HCEC 1CT (cell line): ENCODE results near the gene ANO2.
"Not testable (repeated sequence)": the region's sequence is repeated elsewhere in the genome, so short reads cannot be mapped to it uniquely, and the experiment has no call there.

Experiments
- DNase-seq: peaks from one replicate; pipeline ENCODE4 v3.0.0-alpha.2; 2017

The ANO2 gene

DNA sequence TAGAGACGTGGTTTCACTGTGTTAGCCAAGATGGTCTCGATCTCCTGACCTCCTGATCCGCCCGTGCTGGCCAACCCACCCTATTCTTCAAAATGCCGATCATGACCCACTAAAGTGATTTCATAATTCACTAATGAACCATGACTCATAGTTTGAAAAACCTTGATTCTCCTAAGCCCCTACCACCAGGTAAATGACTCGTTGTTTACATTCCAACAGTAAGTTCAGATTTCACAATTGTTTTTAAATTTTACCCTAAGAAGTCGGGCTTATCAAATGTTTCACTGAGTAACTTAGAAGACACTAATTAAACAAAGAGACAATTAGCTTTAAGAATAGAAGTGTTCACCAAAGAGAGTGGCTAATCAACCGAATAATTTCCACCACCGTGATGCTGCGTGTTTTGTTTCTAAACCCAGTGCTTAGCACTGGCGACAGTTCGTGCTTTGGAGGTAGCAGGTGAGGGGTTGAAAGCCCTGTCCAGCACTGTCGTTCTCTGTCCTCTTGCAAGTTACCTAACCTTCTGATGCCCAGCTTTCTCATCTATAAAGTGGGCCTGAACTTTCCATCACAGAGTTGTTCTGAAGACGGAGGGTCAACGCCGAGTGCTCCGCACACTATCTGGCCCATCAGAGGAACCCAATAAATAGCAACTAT lies 376.6 kb downstream of the ANO2 start:
- no peak for DNase-seq

DNA sequence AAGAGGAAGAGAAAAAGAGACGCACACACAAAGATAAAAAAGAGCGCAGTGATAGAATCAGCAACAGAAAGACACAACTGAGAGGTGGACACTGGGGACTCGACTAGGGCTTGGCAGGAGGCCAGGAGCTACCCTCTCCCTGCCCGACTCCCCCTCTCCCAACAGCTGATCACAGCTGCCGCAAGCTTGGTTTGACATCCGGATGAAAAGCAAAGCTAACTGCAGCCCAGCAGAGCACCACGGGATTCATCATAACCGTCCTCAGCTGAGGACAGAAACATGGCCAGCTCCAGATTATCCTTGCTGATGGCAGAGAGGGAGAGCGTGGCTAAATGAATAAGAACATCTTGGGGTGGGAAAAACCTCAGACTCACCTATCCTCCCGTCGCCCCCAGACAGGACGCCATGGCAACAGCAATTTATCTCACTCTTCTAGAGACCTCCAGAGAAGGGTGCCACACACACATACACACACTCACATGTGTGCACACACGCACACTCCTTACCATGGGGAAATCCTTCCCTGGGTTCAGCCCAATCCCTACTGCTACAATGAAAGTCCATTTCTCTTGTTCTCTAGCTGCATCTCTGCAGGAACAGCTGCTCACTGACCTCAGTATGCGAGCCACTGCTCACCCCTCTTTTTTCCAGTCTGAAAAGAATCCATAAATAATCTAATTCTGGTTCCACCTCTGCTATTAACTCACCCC lies 377.9 kb downstream of the ANO2 start:
- DNase-seq = no peak

DNA sequence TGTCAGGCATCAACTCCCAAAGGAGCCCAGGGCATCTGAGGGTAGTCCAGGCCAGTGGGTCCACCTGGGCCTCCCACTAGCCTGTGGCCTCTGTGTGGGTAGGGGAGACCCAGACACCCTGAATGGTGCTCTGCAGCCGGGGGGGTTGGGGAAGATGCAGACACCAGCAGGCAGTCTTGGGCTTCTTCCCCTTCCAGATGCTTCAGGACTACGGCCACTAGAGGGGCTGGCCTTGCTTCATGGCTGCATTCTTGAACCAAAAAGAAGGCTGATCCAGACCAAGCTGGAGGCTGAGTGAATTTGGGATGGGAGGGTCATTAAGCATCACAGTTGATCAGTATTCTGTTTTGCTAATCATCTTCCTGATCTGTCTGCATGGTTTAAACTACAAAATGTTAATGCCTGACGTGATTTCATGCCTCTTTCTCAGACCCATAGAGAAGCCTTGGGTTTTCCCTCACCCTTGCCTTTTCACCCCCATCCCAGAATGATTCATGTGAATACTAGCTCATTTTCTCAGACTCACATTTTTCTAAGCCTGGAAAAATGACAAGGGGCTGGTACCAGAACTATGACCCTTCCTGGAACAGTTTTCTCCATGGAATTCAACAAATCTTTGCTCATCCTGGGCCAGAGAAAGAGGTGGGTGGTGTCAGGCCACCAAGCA lies 379.0 kb downstream of the ANO2 start:
- DNase-seq = no peak

DNA sequence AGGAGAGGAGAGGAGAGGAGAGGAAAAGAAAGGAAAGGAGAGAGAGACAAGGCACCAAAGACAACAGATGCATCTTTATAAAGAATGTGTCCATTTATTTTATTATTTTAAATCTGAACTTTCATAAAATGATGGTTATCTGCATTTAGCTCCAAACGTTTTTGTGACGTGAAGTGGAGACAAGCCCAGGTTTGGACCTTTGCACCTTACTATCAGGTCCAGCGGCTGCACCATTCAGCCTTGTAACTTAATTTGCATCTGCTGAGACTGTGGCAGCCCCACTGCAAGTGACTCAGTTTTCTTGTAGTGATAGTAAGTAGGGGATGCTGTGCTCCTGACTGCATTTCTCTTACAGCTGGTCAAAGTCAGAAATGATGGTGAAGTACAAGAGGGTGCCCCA lies 382.5 kb downstream of the ANO2 start:
- DNase-seq = no peak

DNA sequence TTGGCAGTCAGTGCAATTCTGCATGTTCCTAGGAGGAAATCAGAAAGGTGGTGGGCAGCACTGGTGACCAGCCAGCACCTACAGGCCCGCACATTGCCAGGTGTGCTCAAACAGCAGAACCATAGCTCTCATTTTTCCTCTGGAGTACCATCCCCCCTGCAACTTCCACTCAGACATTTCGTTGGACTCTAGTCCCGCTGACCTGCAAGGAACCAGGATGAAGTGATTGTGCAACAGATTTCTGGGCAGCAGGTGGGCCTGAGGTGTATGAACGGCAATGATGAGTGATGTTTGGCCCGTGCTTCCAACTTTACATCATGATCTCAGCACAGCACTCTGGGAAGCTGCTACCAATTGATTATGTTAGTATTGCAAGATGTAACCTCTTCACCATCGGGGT lies 383.2 kb downstream of the ANO2 start:
- DNase-seq = no peak

DNA sequence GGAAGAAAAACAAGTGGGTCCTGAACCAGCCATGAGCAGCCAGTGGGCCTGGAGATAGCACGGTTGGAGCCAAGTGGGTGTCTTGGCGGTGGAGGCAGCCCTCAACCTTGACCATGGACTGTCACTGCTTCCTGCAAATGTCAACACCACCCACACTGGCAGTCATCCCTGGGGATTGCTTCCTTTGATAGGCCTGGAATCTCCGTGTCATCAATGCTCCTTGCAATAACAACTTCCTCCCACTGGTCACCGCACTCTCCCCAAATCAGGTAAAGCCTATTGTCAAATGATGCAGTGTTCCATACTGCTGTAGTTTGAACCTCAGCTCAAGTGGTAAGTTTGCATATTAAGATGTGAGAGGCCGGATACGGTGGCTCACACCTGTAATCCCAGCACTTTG lies 384.0 kb downstream of the ANO2 start:
- DNase-seq = no peak

DNA sequence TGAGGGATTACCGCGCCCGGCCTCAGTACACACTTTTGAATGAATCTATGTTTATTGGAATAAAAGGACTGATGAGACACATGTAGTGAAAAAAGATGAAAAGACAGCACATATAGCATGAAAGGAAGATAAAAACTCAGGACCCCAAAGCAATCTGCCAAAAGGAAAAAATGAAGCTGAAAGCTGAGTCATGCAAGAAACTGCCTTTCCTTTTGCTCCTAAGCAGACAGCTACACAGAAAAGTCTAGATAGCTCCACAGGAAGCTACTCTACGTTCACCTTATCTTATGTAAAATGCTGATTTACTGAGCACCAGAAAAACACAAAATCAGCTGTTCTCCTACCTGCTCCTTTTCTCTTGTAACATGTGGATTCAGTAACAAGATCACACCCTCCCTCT lies 384.8 kb downstream of the ANO2 start:
- DNase-seq = no peak

DNA sequence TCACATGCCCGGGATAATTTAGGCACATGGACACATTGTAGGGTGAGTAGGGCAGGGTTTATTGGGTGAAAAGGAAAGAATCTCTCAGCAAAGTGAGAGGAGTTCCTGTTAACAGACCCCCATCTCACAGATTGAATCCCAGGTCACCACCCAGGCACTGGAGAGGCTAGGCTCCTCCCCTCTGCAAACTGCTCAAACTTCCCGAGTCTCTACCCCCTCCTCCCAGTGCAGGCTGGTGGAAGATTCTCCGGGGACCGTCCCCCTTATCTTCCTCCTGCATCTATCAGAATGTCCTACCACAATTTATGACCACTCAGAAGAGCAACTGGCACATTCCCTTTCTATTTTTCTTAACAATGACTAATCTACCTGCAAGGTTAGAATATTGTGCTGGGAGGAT lies 387.2 kb downstream of the ANO2 start:
- no peak for DNase-seq

DNA sequence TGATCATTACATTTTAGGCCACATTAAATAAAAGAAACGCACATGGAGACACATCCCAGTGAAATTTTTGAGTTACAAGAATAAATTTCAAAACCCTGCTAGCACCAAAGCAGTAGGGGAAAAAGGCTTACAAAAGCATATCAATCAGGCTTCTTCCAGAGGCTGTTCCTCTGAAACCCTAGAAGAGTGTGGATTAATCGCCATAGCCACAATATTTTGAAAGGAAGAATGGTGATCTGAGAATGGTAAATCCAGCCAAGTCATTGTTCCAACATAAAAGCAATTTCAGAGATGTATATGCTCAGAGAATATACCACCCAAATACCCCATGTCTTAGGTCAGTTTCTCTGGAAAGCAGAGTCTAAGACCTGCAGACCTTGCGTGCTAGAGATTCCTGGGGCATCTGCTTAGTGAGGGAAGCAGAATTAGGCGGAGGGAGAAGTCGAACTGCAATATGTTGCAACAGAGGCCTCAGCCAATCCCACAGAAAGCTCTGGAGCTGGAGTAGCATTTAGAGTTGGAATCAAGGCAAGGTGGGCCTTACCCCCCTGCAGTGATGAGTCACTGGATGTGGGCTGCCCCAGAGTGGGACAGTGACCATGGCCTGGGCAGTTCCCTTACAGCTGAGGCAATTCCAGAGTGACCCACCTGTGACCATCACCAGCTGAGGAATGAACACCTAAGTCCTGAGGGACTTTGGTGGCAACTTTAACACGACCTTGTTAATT lies 387.9 kb downstream of the ANO2 start:
- no peak for DNase-seq

DNA sequence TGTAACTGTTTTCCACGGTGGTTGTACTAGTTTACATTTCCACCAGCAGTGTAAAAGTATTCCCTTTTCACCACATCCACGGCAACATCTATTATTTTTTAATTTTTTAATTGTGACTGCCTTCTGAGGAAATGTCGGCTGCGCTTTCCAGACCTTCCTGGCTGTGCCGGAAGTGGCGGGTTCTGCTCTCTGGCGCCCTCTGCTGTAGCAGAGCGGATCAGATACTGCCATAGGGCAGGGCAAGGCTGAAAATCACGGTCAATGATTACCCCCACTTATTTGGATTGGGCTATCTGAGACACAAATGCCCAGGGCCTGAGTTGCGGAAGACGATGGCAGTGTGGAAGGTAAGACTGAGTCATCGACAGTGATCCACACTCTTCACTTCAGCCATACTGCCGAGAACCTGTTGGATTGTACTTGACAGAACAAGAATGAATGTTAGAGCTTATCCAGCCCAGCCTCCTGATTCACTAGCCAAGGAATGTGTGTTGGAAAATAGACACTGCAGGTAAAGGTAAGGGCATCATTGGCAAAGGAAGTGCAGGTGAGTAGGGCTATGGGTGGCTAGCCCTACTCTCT lies 388.9 kb downstream of the ANO2 start:
- DNase-seq = no peak

DNA sequence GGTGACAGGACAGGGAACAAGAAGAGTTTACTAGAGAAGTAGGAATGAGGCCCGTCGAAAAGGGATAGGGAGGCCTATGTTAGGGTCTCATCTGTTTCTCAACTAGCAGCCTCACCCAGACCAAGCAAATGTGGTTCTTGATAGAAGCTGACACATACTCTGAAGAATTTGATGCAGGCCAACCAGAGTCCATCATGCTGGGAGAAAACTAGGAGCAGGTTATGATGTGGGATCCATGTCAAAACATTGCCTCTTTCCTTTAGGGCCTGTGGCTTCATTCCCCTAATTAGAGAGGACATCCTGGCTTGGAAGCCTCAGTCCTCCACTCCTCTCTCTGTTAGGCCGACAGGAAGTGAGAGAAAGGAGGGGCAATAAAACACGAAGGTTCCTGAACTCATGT lies 390.3 kb downstream of the ANO2 start:
- DNase-seq = no peak

DNA sequence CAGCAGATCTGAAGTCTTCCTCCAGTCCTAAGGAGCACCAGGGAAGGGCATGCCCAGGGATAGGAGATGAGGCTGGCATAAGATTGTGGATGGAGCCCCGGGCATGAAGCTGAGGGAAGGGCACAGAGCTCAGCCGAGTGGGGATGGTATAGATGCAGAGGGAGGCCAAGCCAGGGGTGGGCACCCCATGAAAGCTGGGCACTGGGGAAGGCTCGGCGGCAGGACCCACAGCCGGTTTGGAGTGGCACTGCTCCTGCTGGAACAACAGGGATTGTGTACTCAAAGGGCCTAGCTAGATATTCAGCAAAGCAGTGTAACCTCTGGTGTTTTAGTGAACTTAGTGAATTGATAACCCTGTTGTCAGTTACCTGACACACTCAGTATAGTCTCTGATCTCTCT lies 396.0 kb downstream of the ANO2 start:
- no peak for DNase-seq

DNA sequence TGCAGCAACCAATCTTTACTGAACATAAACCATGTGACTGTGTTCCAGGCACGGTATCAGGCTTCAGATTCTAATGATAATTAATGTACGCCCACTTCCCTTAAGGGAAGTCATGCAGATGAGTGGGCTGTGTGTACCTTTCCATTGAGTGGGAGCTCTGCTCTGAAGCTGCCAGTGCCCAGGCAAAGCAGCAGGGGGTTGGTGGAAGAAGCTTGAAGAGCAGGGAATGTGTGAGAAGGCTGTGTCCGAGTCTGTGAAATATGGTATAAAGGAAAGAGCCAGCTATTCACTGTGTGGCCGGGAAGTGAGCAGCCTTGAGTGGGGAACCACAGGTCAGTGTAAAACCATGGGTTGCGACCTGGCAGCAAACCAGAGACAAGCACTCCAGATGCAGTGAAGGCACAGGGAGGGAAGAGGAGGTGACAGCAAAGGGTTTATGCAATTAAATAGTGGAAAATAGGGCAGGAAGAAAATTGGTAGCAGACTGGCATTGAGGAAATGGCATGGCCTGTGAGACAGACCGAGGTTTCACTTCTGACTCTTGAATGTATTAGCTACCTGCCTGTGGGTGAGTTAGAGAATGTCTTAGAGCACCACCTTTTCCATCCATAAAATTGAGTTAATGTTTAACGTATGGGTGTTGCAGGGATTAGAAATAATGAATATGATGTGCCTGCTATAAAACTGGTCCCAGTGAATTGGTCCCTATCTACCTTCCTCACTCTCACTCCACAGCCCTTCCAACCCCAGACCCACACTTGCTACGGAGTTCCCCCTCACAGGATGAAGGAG lies 396.7 kb downstream of the ANO2 start:
- DNase-seq = no peak

DNA sequence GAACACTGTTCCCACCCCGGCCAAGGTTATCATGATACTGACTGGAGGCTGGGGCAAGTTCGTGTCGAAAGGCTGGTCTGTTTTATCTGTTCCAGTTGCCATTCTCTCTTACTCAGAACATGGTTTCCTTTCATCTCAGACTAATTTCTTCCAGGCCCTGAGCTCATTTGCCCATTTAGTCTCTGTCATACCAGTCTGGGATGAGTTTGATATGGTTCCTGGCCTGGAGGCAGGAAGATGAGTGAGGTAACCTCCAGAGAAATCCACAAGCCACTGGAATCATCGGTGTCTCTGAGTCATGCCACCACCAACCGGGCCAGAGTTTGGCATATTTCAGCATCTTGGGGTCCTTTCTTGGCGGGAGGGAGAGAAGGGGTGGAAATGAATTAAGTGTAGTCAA lies 398.4 kb downstream of the ANO2 start:
- DNase-seq = no peak

DNA sequence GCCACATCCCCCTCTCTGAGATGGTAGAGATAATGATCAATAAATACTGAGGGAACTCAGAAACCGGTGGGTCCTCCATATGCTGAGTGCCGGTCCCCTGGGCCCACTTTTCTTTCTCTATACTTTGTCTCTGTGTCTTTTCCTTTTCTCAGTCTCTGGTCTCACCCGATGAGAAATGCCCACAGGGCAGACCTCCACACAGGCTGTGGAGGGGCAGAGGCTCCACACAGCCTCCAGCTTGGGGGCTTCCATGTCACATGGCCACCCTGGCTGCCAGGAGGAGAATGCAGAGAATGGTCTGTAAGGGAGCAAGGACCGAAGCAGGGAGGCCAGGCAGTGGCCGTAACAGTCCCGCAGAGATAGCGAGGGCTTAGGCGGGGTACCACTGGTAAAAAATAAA lies 407.3 kb downstream of the ANO2 start:
- no peak for DNase-seq

DNA sequence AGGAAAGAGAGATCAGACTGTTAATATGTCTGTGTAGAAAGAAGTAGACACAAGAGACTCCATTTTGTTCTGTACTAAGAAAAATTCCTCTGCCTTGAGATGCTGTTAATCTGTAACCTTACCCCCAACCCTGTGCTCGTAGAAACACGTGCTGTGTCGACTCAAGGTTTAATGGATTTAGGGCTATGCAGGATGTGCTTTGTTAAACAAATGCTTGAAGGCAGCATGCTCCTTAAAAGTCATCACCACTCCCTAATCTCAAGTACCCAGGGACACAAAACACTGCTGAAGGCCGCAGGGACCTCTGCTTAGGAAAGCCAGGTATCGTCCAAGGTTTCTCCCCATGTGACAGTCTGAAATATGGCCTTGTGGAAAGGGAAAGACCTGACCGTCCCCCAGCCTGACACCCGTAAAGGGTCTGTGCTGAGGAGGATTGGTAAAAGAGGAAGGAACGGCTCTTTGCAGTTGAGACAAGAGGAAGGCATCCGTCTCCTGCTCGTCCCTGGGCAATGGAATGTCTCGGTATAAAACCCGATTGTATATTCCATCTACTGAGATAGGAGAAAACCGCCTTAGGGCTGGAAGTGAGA lies 407.9 kb downstream of the ANO2 start:
- not testable (repeated sequence) for DNase-seq

DNA sequence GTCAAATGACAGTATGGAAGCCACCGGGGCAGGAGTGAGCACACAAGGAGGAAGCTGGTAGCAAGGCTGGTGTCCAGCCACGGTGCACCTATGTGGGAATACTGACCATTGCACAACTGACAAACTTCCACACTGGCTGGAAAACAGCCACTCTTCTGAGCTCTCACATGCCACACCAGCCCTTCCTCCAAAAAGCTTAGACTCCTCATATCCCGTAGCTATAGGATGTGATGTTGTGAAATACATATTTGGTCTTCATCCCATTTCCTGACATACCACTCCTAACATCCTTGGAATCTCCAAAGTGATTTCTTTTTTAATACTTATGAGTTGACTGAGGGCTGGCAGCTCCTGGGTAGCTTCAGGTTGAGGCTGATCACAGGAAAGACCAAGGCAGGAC lies 409.5 kb downstream of the ANO2 start:
- DNase-seq = no peak

DNA sequence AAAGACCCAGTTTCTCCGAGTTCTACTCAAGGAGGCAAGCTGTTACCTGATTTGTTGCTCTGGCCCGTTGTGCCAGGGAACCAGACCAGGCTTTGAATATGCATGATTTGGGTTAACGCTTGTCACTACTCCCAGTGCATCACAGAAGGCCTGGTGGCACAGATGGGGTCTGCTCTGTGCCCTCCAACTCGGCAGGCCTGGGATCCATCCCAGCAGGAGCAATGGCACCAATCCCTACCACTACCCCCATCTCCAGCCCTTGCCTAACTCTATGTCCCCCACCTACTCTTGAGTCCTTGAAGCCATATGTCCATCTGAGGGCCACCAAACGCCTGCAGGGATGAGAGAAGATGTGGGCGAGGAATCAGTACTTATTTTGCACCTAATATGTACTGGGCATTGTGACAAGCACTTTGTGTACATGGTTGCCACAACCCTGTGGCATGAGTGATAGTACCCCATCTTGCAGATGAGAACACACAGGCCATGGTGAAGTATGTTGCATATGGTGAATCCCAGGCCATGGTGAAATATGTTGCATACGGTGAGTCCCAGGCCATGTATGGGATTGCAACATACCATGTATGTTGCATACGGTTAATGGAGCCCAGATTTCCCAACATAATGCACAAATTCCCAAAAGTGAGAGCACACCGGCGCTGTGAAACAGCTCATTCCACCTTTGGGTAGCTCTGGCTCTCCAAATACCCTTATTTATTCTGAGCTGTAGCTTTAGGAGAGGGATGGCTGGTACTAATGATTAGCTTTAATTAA lies 410.4 kb downstream of the ANO2 start:
- DNase-seq = no peak

DNA sequence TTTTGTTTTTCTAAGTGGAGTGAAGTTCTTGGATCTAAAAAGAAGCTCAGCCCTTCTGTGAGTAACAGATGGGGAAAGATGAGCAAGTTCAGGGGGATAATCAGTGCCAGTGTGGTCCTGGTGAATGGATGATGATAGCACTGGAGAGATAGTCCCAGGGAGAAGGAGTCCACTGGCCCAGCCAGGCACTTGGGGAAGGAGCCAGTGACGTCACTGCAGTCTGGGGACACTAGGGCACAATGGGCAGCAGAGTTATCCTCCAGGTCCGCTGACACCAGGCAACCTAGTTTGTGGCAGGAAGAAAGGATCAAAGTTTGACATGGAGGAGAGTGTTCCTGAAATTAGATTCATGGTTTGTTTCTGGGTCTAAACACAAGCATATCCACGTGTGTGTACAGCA lies 411.7 kb downstream of the ANO2 start:
- no peak for DNase-seq

DNA sequence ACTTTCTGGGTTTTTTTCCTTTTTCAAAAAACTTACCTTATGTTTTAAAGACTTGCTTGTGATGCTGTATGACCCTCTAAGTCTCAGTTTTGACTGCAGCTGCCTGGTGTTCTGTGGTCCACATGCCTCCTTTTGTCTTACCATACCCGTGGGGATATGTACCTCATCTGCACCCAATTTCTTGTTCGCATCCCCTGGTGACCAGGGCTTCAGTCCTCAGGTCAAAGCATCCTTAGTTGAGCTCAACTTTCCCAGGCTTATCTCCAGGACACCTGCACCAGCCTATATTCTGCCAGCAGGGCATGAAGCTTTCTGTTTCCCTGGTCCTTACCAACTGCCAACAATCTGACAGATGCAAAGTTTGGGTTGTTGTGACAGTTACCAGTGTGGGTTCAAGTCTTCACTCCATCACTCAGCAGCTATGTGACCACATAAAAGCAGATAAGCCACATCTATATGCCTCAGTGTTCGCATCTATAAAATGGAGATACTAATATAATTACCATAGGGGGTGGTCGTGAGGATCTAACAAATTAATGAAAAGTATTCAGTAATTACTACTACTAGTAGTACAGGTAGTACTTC lies 419.2 kb downstream of the ANO2 start:
- no peak for DNase-seq
